Fibroblast of skin of abdomen (primary cell): ENCODE measurements around the gene TTC28.
"Not testable (repeated sequence)": the region's sequence is repeated elsewhere in the genome, so short reads cannot be mapped to it uniquely, and the experiment has no call there.

Experiments used
- DNase-seq: peaks from one replicate; pipeline ENCODE4 v3.0.0-alpha.2; 2013

Gene TTC28

GRCh38 chr22:28179392-28179791, 500.2 kb downstream of the TTC28 start:
- no peak for DNase-seq

GRCh38 chr22:28175730-28176492, 503.7 kb downstream of the TTC28 start:
- no peak for DNase-seq

- DNase-seq: no peak
Observed at GRCh38 chr22:28174509-28174908, 505.1 kb downstream of the TTC28 start.

GRCh38 chr22:28172892-28173670, 506.6 kb downstream of the TTC28 start:
- DNase-seq: no peak

DNA sequence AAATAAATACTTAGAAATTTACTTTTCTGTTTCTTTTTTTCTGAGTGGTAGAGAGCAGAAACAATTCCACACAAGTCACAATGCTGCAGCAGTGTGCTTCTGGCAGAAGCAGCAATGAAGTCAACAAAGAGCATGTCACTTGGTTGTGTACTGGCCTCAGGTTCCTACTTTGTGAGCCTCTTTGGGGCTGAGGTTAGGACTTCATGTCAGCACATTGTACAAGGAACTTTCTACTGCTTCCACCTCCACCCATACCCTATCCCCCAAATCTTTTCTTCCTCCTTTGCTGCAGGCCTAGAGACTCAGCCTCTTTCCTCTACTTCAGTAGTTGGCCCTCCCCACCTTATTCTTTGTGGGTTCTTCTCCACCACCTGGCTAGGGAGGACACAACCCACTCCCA, 507.9 kb downstream of the TTC28 start:
- DNase-seq: no peak

DNA sequence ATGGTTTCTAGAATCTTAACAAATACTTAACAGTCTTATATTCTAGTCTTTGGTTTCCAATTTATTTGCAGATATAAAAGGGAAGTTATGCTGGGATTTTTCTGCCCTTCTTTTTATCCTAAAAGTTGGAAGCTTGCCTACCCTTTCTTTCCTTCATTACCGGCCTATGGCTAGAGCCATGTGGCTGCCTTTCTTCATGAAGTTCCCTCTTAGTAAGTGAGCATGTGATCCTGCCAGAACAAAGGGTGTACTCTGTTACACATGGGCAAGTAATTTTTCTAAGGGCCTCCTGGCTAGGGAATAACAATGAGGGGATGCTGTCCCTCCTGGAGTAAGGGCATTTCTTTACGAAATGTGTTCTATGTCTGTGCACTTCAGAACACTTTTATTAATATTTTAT, 508.5 kb downstream of the TTC28 start:
- no peak for DNase-seq

DNA sequence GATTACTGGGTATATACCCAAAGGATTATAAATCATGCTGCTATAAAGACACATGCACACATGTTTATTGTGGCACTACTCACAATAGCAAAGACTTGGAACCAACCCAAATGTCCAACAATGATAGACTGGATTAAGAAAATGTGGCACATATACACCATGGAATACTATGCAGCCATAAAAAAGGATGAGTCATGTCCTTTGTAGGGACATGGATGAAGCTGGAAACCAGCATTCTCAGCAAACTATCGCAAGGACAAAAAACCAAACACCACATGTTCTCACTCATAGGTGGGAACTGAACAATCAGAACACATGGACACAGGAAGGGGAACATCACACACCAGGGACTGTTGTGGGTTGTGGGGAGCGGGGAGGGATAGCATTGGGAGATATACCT, 510.3 kb downstream of the TTC28 start:
- not testable (repeated sequence) for DNase-seq

DNA sequence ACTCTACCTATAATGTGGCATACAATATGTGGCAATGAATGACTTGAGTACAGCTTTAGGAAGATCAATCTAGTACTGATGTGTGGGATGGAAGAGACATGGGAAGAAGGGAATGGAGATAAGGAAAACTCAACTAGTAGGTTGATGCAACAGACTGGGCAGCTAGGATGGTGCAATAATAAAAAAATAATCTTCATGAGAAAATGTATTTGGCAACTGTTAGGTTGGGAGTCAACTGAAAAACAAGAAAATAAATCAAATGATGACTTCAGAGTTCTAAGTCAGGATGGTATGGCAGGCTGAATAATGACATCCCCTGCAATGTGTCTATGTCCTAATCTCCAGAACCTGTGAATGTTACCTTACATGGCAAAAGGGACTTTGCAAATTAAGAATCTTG, 523.8 kb downstream of the TTC28 start:
- no peak for DNase-seq

DNA sequence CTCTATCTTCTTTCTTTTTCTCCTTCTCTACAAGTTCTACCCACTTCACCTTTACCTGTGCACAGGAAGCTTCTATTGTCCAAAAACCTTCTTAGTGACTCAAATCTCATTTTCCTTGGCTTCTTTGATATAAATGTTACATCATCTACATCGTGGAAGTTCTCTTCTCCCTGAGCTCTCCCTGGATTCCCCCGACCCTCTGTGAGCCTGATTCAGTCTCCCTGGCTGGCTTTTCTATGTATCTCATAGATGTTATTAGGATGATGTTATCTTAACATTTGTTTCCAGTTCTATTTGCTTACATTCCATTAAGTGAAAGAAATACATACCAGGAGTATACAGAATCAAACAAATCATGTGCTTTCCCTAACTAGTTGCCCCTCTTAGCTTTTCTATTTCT, 524.8 kb downstream of the TTC28 start:
- DNase-seq: peak; percentile 31

- DNase-seq: no peak
Observed at GRCh38 chr22:28151151-28151816, 528.4 kb downstream of the TTC28 start.

- peak; percentile 29 for DNase-seq
Observed at GRCh38 chr22:28148816-28149465, 530.7 kb downstream of the TTC28 start.

- no peak for DNase-seq
Observed at GRCh38 chr22:28147401-28147800, 532.2 kb downstream of the TTC28 start.

DNA sequence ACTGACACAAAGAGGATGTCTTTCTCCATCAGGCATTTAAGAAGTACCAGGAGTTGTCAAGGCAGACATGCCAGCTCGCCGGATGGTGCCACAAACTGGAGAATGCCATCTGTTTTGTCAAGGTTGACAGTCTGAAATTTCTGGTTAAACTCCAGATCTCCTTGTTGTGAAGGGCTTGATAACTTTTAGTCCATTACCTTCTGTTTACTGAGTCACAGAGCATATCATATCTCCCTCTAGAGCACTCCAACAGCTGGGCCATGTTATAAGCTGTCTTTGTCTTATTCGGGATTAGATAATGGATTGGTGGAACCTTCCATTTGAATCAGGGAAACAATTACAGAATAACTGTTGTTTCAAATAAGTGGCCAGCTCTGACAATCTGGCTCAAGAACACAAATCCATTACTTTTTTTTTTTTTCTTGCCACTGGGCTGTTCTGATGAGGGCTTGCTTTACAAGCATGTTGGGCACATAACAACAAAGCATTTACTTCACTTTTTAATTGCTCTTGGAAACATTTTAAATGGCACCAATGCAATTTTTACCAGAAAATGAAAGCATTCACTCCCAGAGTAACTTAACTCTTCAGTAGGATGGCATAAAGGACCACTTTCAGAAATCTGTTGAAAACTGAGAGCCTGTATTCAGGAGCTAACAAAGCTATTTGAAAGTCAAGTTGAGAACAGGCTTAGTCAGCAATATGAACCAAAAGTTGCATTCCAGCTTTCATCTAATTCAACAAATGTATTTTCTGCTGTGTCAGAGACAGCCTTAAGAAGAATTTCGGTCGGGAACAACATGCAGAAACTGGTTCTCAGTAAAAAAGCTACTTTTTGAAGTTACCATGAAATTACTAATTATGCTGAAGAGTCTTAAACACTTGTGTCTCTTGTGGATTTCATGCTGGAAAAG, 533.0 kb downstream of the TTC28 start:
- peak; percentile 41 for DNase-seq

DNA sequence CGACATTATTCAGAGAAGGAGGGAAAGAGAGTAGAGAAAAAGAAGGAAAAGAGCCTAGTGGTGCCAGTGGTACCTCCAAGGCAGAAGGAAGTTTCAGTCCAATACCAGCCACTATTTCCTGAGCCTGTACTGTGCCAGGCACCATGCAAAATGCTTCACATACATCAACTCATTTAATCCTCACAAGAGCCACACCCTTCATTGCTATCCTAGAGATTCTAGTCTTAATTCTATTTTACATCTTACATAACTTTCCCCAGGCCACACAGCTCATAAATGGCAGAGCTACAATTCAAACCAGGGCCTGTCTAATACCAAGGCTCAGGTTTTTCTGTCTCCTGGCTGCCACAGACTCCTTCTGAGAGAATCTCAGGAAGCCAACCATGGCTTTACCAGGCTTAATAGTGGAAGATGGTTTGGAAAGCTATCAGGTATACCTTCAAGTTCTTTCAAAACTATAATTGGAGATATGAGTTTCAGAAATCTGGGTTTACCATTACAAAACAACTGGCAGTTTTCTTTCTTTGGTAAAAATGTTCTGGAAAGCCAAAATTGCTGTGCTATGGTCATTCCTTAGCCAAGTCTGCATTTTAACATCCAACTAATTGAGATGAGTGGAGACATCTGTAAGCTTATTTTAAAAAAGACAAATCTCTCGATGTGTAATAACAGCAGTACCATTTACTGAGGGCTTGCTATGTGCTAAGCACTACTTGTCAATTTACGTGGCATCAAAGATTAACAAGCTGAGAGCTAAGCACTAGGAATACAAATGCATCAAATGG, 535.5 kb downstream of the TTC28 start:
- DNase-seq: no peak

DNA sequence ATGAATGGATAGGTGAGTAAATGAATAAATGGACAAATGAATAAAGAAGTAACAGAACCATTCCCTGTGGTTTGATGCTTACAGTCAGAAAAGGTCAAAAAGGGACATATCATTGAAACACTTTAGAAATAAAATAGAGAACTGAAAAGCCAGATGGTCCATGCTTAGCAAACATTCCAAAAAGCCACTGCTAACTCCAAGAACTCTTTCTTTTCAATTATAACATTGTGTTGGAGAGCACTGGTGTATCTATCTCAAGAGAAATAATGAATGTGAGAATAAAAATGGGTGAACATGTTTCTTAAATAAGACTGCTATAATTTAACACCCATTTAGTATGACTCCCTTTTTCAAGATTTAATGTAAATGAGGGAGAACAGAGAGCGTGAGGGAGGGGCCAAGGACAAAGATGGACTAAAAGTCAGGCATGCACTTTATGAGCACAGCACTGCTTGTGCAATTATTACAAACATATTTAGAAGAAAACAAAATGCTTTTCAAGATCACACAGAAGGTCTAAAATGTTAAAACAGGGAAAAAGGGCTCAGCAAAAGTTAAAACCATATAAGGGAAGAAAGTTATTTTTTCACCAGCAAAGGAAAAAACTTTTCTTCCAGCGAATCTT, 536.3 kb downstream of the TTC28 start:
- DNase-seq: peak; percentile 38

DNA sequence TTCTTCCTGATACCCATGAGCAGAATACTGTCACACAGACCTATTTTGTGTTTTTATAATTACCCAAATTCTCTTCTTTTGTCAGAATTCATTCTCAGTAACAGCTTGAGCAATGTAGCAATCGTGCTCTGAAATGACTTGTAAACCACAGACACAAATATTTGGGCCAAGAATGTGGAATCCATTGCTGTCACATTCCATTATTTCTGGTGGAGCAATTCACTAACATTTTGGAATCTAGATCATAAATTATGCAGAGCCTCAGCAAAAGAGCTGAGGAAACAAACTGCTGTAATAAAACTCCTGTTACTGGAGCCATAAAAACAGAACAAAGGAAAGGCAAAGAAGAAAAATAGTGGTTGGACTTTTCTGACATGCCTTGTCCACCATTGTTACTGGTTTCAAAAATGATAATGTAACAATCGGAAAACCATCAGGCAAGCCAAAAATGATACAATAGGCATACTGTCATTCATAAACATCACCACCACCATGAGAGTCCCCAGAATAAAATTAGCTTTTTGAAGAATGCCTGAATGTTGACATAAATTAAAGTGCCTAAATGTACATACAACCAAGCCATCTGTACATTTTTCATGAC, 537.2 kb downstream of the TTC28 start:
- peak; percentile 98 for DNase-seq

DNA sequence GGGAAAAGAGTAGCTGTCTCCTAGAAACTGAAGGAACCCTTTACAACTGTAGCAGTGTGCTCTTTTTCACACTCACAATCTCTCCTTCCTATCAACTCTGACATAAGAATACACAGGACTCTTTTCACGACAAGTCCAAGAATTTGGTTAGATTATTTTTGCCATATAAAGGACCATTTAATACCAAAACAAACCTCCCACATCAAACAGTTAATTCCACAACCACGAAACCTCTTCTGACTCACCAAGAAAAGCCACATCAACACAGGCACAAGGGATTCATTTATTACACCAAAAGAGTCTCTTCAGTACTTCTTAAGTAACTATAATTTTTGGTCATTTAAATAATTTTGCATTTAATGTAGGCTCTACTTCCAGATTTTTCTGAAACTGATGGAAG, 538.0 kb downstream of the TTC28 start:
- DNase-seq: peak; percentile 87

DNA sequence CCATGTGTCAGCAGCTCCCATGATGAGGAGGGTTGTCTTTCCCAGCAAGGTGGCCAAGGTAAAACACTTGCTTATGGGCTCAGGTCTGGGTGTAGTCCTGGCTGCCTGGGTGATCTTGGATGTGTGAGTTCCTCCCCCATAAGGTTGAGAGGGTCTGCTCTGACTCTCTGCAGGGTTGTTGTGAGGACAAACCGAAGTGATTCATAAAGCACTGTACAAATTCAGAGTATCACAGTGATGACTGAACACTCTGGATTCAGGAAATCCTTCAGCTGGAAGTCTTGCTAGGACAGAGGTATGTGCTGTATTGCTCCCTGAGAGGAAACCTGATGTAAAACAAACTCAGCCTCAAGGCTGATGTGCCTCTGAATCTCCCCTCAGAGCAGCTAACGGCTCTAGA, 539.7 kb downstream of the TTC28 start:
- peak; percentile 94 for DNase-seq

DNA sequence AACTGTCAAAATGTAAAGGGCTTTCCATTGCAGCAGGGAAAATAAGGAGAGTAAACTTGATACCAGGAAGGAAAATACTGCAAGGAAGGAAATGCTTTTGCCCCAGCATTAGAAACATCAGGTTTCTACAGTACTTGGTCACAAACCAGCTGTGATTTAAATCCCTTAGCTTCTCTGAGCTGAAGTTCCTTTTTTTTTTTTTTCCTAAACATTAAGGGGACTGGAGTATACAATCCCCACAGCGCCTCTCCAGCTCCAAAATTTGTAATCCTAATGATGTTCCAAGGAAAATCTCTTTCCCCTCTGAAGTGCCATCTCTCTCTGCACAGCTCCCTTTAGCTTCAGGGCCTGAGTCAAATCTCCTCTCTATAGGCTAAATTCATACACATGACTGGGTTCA, 540.1 kb downstream of the TTC28 start:
- DNase-seq: no peak

DNA sequence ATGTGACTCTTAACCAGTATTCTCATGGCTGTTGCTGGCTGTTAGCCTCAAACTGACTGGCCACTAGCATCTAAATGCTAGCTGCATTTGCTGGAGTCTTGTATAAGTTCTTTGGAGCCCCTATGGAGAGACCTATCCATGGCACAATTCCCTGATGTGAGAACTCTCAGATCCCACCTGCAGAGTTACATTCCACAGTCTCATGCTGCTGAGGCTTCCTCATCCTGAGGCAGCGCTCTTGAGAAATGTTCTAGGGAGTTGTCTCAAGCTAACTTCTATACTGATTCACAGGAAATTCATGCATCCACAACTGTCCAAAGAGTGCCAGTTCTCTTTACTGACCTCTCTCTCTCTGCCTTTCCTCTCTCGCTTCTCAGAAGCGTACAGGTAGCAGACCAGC, 542.6 kb downstream of the TTC28 start:
- no peak for DNase-seq
